Lower lobe of right lung (tissue), 2 donors: Measurements from ENCODE around the gene KATNIP. TPM values are rescaled to one million over a fixed set of nuclear protein-coding genes. Genes with fewer than 3 reads are reported as not detected.

Experiments used
- ATAC-seq, 2 donors: fragments of 200-7000 bp; cut with Tn5 transposase; one replicate each; pipeline ENCODE4 v1.9.1; 2020 to 2022; ENCODE audit warnings: mild to moderate bottlenecking in 2 of 2, moderate library complexity in 2 of 2
- DNase-seq: peaks from one replicate; pipeline ENCODE4 v3.0.0-alpha.2; 2020
- H3K27ac ChIP-seq: fragments of 200-600 bp; one replicate; pipeline ENCODE4 v1.8.0; 2022
- H3K27me3 ChIP-seq: fragments of 200-600 bp; one replicate; pipeline ENCODE4 v1.8.0; 2022; ENCODE audit warnings: low read depth
- H3K36me3 ChIP-seq: fragments of 200-600 bp; one replicate; pipeline ENCODE4 v1.8.0; 2022; ENCODE audit warnings: mild to moderate bottlenecking
- H3K4me1 ChIP-seq: fragments of 200-600 bp; one replicate; pipeline ENCODE4 v1.8.0; 2022
- H3K4me3 ChIP-seq: fragments of 200-600 bp; one replicate; pipeline ENCODE4 v1.8.0; 2022; ENCODE audit warnings: mild to moderate bottlenecking
- H3K9me3 ChIP-seq: fragments of 200-600 bp; one replicate; pipeline ENCODE4 v1.8.0; 2022
- intact Hi-C: fragments of 100-400 bp; cut with DNase I; formaldehyde crosslinking; loops from one replicate; pipeline ENCODE4 v1.11.0; 2022
- total RNA-seq: library from RNA; stranded (reverse); fragmentation: NEBNext Ultra II Directional; extraction: Animal tissue kit (Norgen Biotek cat#: 25700); gene quantifications from one replicate; pipeline ENCODE4 v1.2.1, GENCODE V29; 2021
- TF ChIP-seq, protein P1 (sequence below): fragments of 200-600 bp; IDR thresholded peaks from one replicate; pipeline ENCODE4 v1.8.0; 2022; ENCODE audit warnings: antibody characterized with exemption, mild to moderate bottlenecking
- donor health status: DM: no; HTN: yes; CAD: no; lungs with severe emphysema.

KATNIP gene
- total RNA-seq, 1 donor from 2014 or later = 32.9 TPM

GRCh38 chr16:27528294-27528693 lies 21.6 kb upstream of the KATNIP start:
- no peak overlapping the region for H3K27ac ChIP-seq
- H3K9me3 ChIP-seq = peaks cover 5% of the 10 kb centered on the region
- intact Hi-C loops = no loop called here
- TF ChIP-seq, protein P1, sequence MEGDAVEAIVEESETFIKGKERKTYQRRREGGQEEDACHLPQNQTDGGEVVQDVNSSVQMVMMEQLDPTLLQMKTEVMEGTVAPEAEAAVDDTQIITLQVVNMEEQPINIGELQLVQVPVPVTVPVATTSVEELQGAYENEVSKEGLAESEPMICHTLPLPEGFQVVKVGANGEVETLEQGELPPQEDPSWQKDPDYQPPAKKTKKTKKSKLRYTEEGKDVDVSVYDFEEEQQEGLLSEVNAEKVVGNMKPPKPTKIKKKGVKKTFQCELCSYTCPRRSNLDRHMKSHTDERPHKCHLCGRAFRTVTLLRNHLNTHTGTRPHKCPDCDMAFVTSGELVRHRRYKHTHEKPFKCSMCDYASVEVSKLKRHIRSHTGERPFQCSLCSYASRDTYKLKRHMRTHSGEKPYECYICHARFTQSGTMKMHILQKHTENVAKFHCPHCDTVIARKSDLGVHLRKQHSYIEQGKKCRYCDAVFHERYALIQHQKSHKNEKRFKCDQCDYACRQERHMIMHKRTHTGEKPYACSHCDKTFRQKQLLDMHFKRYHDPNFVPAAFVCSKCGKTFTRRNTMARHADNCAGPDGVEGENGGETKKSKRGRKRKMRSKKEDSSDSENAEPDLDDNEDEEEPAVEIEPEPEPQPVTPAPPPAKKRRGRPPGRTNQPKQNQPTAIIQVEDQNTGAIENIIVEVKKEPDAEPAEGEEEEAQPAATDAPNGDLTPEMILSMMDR = no peak
- H3K36me3 ChIP-seq = peaks cover 98% of the 10 kb centered on the region
- ATAC-seq = no peak
- no peaks in the 10 kb centered on the region for H3K27me3 ChIP-seq
- H3K4me3 ChIP-seq = no peak overlapping the region
- no peaks in the 10 kb centered on the region for H3K4me1 ChIP-seq
- DNase-seq = no peak

DNA sequence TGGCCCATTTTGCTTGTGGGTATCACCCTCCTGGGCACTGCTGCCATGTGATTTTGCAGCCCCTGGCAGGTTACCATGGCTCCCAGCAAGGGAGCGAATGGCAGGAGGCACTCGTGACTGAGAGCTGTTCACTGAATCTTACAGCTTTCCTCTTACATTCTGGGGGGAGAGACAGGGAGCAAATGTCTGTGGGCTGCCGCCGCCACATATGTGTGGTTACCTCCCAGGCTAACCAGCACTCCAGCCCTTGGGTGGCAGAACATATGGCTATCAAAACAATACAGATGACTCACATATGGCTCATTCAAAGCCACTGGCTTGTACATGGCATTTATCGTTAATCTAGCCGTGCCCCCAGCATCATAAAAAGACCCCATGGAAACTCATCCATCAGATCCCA lies 20.0 kb upstream of the KATNIP start:
- DNase-seq (no peak), ATAC-seq (no peak)
- Histone ChIP-seq H3K4me3 (no peak overlapping the region), H3K4me1 (no peaks in the 10 kb centered on the region), H3K27me3 (no peaks in the 10 kb centered on the region), H3K36me3 (peaks cover 100% of the 10 kb centered on the region), H3K27ac (no peak overlapping the region), H3K9me3 (peaks cover 5% of the 10 kb centered on the region)
- TF ChIP-seq, protein P1 = no peak
- intact Hi-C loops = no loop called here

GRCh38 chr16:27531186-27531585 lies 18.8 kb upstream of the KATNIP start:
- H3K9me3 ChIP-seq = no peaks in the 10 kb centered on the region
- H3K27ac ChIP-seq = no peak overlapping the region
- no peak for DNase-seq
- no peaks in the 10 kb centered on the region for H3K4me1 ChIP-seq
- H3K27me3 ChIP-seq = no peaks in the 10 kb centered on the region
- intact Hi-C loops = no loop called here
- peak in 1 of 2 donors; percentile 32 for ATAC-seq
- H3K4me3 ChIP-seq = no peak overlapping the region
- H3K36me3 ChIP-seq = peaks cover 100% of the 10 kb centered on the region
- TF ChIP-seq, protein P1 = no peak

DNA sequence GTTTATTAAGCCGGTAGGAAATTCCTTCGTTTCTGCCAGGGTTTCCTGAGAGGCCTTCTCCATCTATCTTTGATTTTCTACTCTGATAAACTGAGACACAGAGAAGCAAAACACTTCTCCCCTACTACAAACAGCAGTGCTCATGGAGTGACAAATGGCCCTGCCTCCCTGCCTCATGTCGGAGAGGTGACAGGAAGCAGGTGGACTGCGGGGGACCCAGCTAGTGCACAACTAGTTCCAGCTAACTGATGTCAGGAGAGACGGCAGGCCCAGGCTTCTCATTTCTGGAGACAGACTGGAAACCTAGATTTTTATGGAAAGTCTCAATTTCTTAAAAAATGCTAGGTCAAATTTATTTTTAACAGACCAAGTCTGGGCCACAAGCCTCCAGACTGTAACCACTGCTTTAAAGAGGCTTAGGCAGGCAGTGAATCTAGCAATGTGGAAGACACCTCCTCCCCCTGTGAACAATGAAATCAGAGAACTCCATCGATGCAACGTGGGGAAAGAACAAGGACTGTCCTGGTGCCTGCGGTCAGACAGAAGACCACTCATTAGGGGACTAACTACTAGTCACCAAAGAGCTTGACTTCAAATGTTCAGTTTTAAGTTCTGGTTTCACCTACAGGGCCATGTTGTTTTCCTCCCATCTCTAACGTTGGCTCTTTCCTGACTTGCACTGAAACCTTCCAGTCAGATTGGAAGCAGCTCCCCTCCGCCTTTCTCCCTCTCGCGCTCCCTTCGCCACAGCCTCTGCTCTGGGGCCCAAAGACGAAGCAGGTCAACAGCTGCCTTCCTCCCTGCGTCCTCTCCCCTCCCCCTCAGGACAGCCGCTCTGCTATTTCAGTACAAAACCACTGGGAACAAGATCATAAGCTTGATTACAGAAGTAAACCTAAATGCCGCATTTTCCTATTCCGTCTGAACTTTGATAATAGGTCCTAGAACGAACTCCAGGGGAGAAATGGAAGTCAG lies 17.8 kb upstream of the KATNIP start:
- Histone ChIP-seq H3K27me3 (no peaks in the 10 kb centered on the region), H3K9me3 (no peaks in the 10 kb centered on the region), H3K4me3 (no peak overlapping the region), H3K36me3 (peaks cover 100% of the 10 kb centered on the region), H3K4me1 (no peaks in the 10 kb centered on the region), H3K27ac (no peak overlapping the region)
- DNase-seq (no peak), ATAC-seq (no peak)
- TF ChIP-seq, protein P1 = no peak
- intact Hi-C loops = no loop called here

GRCh38 chr16:27534256-27534655 lies 15.7 kb upstream of the KATNIP start:
- no peaks in the 10 kb centered on the region for H3K4me1 ChIP-seq
- no peak overlapping the region for H3K27ac ChIP-seq
- no peak for DNase-seq
- H3K9me3 ChIP-seq = no peaks in the 10 kb centered on the region
- ATAC-seq = no peak
- TF ChIP-seq, protein P1 = no peak
- intact Hi-C loops = no loop called here
- H3K27me3 ChIP-seq = no peaks in the 10 kb centered on the region
- H3K36me3 ChIP-seq = peaks cover 98% of the 10 kb centered on the region
- H3K4me3 ChIP-seq = no peak overlapping the region
